Natural killer cell treated with Interleukin-12 subunit alpha and Interleukin-12 subunit beta and Interleukin-15 and Interleukin-18, amount 100 ng/mL, for 72 hours (primary cell): ENCODE results near the gene SCT. TPM values are rescaled to one million over a fixed set of nuclear protein-coding genes. Genes with fewer than 3 reads are reported as not detected.
A peak's percentile ranks its signal among the peaks of the same experiment; 100 is the strongest.

Source experiments
- ATAC-seq, 2 donors: fragments of 150-1000 bp; cut with Tn5 transposase in 1 of 2; sonication (Bioruptor Pico), chemical (Tn5 transposase) in 1 of 2; 2 replicates each; pipeline ENCODE4 v1.10.0; 2021
- DNase-seq: peaks from one replicate; pipeline ENCODE4 v3.0.0; 2022; ENCODE audit warnings: low spot score
- H3K27ac Mint-ChIP-seq, 2 donors: 1 replicate in 1 of 2; 2 replicates in 1 of 2; pipeline ENCODE4 v1.8.0; 2022; ENCODE audit warnings: mixed read lengths in 2 of 2, mild to moderate bottlenecking in 1 of 2, moderate library complexity in 1 of 2
- H3K27me3 Mint-ChIP-seq, 2 donors: 1 replicate in 1 of 2; 2 replicates in 1 of 2; pipeline ENCODE4 v1.8.0; 2022; ENCODE audit warnings: mixed read lengths in 2 of 2
- H3K36me3 Mint-ChIP-seq: one replicate; pipeline ENCODE4 v1.8.0; 2022; ENCODE audit warnings: mixed read lengths
- H3K4me1 Mint-ChIP-seq, 2 donors: 1 replicate in 1 of 2; 2 replicates in 1 of 2; pipeline ENCODE4 v1.8.0; 2022; ENCODE audit warnings: low read depth in 2 of 2, mixed read lengths in 2 of 2, mild to moderate bottlenecking in 1 of 2
- H3K4me3 Mint-ChIP-seq: one replicate; pipeline ENCODE4 v1.8.0; 2022; ENCODE audit warnings: mixed read lengths
- H3K9me3 Mint-ChIP-seq: 2 replicates; pipeline ENCODE4 v1.8.0; 2022; ENCODE audit warnings: mixed read lengths
- total RNA-seq, 2 donors: library from RNA; stranded (reverse); gene quantifications; one replicate each; pipeline ENCODE4 v1.2.3, GENCODE V29; 2022

SCT gene
- total RNA-seq, 2 donors from 2014 or later, result not detected

GRCh38 chr11:623349-623869 lies 3.6 kb downstream of the SCT start:
- Mint-ChIP-seq H3K4me3 (no peak overlapping the region), H3K9me3 (no peaks in the 10 kb centered on the region), H3K36me3 (peaks cover 5% of the 10 kb centered on the region), H3K27me3 (peaks cover 9 to 11% of the 10 kb centered on the region in 2 donors), H3K4me1 (peaks cover 8 to 11% of the 10 kb centered on the region in 2 donors), H3K27ac (no peak overlapping the region)
- ATAC-seq (no peak), DNase-seq (no peak)

- Mint-ChIP-seq H3K27me3 (no peaks in the 10 kb centered on the region), H3K9me3 (no peaks in the 10 kb centered on the region), H3K36me3 (no peaks in the 10 kb centered on the region), H3K27ac (no peak overlapping the region), H3K4me3 (no peak overlapping the region), H3K4me1 (peaks cover 0 to 2% of the 10 kb centered on the region in 2 donors)
- ATAC-seq (no peak), DNase-seq (no peak)
These were observed 5.1 kb downstream of the SCT start for GRCh38 chr11:621838-622237.

- Mint-ChIP-seq H3K27me3 (no peaks in the 10 kb centered on the region), H3K4me3 (no peak overlapping the region), H3K4me1 (peaks cover 4 to 5% of the 10 kb centered on the region in 2 donors), H3K9me3 (no peaks in the 10 kb centered on the region), H3K36me3 (no peaks in the 10 kb centered on the region), H3K27ac (no peak overlapping the region)
- DNase-seq (no peak), ATAC-seq (no peak)
These were observed 5.8 kb downstream of the SCT start for GRCh38 chr11:620935-621814.

- H3K9me3 Mint-ChIP-seq, result no peaks in the 10 kb centered on the region
- no peak overlapping the region for H3K27ac Mint-ChIP-seq
- no peak overlapping the region for H3K4me3 Mint-ChIP-seq
- ATAC-seq (no peak), DNase-seq (peak; percentile 56)
- no peaks in the 10 kb centered on the region for H3K27me3 Mint-ChIP-seq
- peaks cover 8 to 10% of the 10 kb centered on the region in 2 donors for H3K4me1 Mint-ChIP-seq
- H3K36me3 Mint-ChIP-seq, result no peaks in the 10 kb centered on the region
These were observed 6.8 kb downstream of the SCT start for GRCh38 chr11:620201-620600.

GRCh38 chr11:619628-620050 lies 7.3 kb downstream of the SCT start:
- no peaks in the 10 kb centered on the region for H3K36me3 Mint-ChIP-seq
- H3K27me3 Mint-ChIP-seq, result no peaks in the 10 kb centered on the region
- H3K4me1 Mint-ChIP-seq, result peaks cover 8 to 10% of the 10 kb centered on the region in 2 donors
- H3K9me3 Mint-ChIP-seq, result no peaks in the 10 kb centered on the region
- H3K4me3 Mint-ChIP-seq, result no peak overlapping the region
- ATAC-seq, result no peak
- H3K27ac Mint-ChIP-seq, result no peak overlapping the region
- DNase-seq, result no peak

GRCh38 chr11:618856-619627 lies 7.9 kb downstream of the SCT start:
- ATAC-seq, result no peak
- Mint-ChIP-seq H3K36me3 (no peaks in the 10 kb centered on the region), H3K27ac (no peak overlapping the region)

GRCh38 chr11:617912-618682 lies 8.9 kb downstream of the SCT start:
- Mint-ChIP-seq H3K4me1 (peaks cover 10 to 11% of the 10 kb centered on the region in 2 donors), H3K27ac (no peak overlapping the region), H3K9me3 (no peaks in the 10 kb centered on the region), H3K4me3 (no peak overlapping the region), H3K36me3 (no peaks in the 10 kb centered on the region), H3K27me3 (no peaks in the 10 kb centered on the region)
- DNase-seq (peak; percentile 55), ATAC-seq (no peak)

More at GRCh38 chr11:618856-619627, 7.9 kb downstream of the SCT start:
- Mint-ChIP-seq H3K27me3 (no peaks in the 10 kb centered on the region), H3K9me3 (no peaks in the 10 kb centered on the region), H3K4me1 (peaks cover 10 to 11% of the 10 kb centered on the region in 2 donors), H3K4me3 (no peak overlapping the region)
- no peak for DNase-seq

GRCh38 chr11:617199-617911 lies 9.6 kb downstream of the SCT start:
- H3K27ac Mint-ChIP-seq, result no peak overlapping the region

GRCh38 chr11:616320-617198 lies 10.4 kb downstream of the SCT start:
- peak; percentile 60 for DNase-seq
- Mint-ChIP-seq H3K9me3 (no peaks in the 10 kb centered on the region), H3K4me3 (peak overlapping the region; percentile 84), H3K27ac (peak overlapping the region; percentile 81 to 87), H3K36me3 (no peaks in the 10 kb centered on the region), H3K27me3 (no peaks in the 10 kb centered on the region), H3K4me1 (peaks cover 12 to 15% of the 10 kb centered on the region in 2 donors)
- ATAC-seq, result no peak

More at GRCh38 chr11:617199-617911, 9.6 kb downstream of the SCT start:
- Mint-ChIP-seq H3K4me3 (no peak overlapping the region), H3K4me1 (peaks cover 11% of the 10 kb centered on the region in 2 donors), H3K36me3 (no peaks in the 10 kb centered on the region), H3K9me3 (no peaks in the 10 kb centered on the region), H3K27me3 (no peaks in the 10 kb centered on the region)
- ATAC-seq (no peak), DNase-seq (no peak)

- H3K36me3 Mint-ChIP-seq, result no peaks in the 10 kb centered on the region
- peak; percentile 91 to 93 for ATAC-seq
- peak; percentile 95 for DNase-seq
- H3K27me3 Mint-ChIP-seq, result no peaks in the 10 kb centered on the region
- H3K4me3 Mint-ChIP-seq, result peak within 1 kb of the TSS; percentile 84
- H3K4me1 Mint-ChIP-seq, result peaks cover 12 to 15% of the 10 kb centered on the region in 2 donors
- no peaks in the 10 kb centered on the region for H3K9me3 Mint-ChIP-seq
- H3K27ac Mint-ChIP-seq, result peak within 1 kb of the TSS; percentile 81 to 87
These were observed 11.3 kb downstream of the SCT start, which contains the start of gene IRF7 for GRCh38 chr11:615504-616319. TSS of gene IRF7 (minus strand) at chr11:615950. CDS start at chr11:615364, 586 bp downstream.

GRCh38 chr11:614623-615503 lies 12.1 kb downstream of the SCT start:
- H3K9me3 Mint-ChIP-seq, result no peaks in the 10 kb centered on the region
- DNase-seq (peak; percentile 59), ATAC-seq (no peak)
- H3K4me1 Mint-ChIP-seq, result peaks cover 12 to 15% of the 10 kb centered on the region in 2 donors
- H3K27me3 Mint-ChIP-seq, result no peaks in the 10 kb centered on the region
- no peaks in the 10 kb centered on the region for H3K36me3 Mint-ChIP-seq
- peak overlapping the region; percentile 81 to 87 for H3K27ac Mint-ChIP-seq
- H3K4me3 Mint-ChIP-seq, result peak overlapping the region; percentile 84
